Measurements from ENCODE around the gene SLC11A2.
A peak's percentile ranks its signal among the peaks of the same experiment; 100 is the strongest.

The SLC11A2 gene

GRCh38 chr12:51025836-51026638 lies at the start of gene SLC11A2:
Gene SLC11A2, minus strand, starts transcription at chr12:51026384. Its CDS starts 15,656 bp downstream, at chr12:51010728.
- Histone ChIP-seq H3K27ac (ENCODE audit: low read length) (peak within 1 kb of the TSS; percentile 97), H3K4me3 (ENCODE audit: low read depth in 1 of 2, low read length in 2 of 2) (peak within 1 kb of the TSS; percentile 78 to 83), H3K36me3 (ENCODE audit: control insufficient read depth in 1 of 2, insufficient read depth in 2 of 2, low read length in 2 of 2) (peaks cover 0 to 10% of the 10 kb centered on the region in 2 donors), H3K27me3 (ENCODE audit: low read depth, low read length) (no peaks in the 10 kb centered on the region), H3K9me3 (ENCODE audit: control insufficient read depth in 1 of 2, low read length in 2 of 2) (no peaks in the 10 kb centered on the region), H3K4me1 (ENCODE audit: control insufficient read depth in 1 of 2, insufficient read depth in 2 of 2, low read length in 2 of 2) (peaks cover 6 to 11% of the 10 kb centered on the region in 2 donors)

GRCh38 chr12:51075390-51075789 lies 49.2 kb upstream of the SLC11A2 start:
- H3K27me3 ChIP-seq (ENCODE audit: low read depth, low read length): no peaks in the 10 kb centered on the region
- peaks cover 7 to 24% of the 10 kb centered on the region in 2 donors for H3K4me1 ChIP-seq (ENCODE audit: control insufficient read depth in 1 of 2, insufficient read depth in 2 of 2, low read length in 2 of 2)
- H3K27ac ChIP-seq (ENCODE audit: low read length): no peak overlapping the region
- H3K9me3 ChIP-seq (ENCODE audit: control insufficient read depth in 1 of 2, low read length in 2 of 2): no peaks in the 10 kb centered on the region
- no peak overlapping the region for H3K4me3 ChIP-seq (ENCODE audit: low read depth in 1 of 2, low read length in 2 of 2)
- peaks cover 12 to 13% of the 10 kb centered on the region in 2 donors for H3K36me3 ChIP-seq (ENCODE audit: control insufficient read depth in 1 of 2, insufficient read depth in 2 of 2, low read length in 2 of 2)

GRCh38 chr12:51071663-51072062 lies 45.5 kb upstream of the SLC11A2 start:
- peaks cover 32 to 40% of the 10 kb centered on the region in 2 donors for H3K36me3 ChIP-seq (ENCODE audit: control insufficient read depth in 1 of 2, insufficient read depth in 2 of 2, low read length in 2 of 2)

GRCh38 chr12:51070004-51070403 lies 43.8 kb upstream of the SLC11A2 start:
- Histone ChIP-seq H3K27me3 (ENCODE audit: low read depth, low read length) (no peaks in the 10 kb centered on the region), H3K9me3 (ENCODE audit: control insufficient read depth in 1 of 2, low read length in 2 of 2) (no peaks in the 10 kb centered on the region), H3K36me3 (ENCODE audit: control insufficient read depth in 1 of 2, insufficient read depth in 2 of 2, low read length in 2 of 2) (peaks cover 35 to 53% of the 10 kb centered on the region in 2 donors), H3K27ac (ENCODE audit: low read length) (no peak overlapping the region), H3K4me3 (ENCODE audit: low read depth in 1 of 2, low read length in 2 of 2) (no peak overlapping the region), H3K4me1 (ENCODE audit: control insufficient read depth in 1 of 2, insufficient read depth in 2 of 2, low read length in 2 of 2) (no peaks in the 10 kb centered on the region)

More at GRCh38 chr12:51071663-51072062, 45.5 kb upstream of the SLC11A2 start:
- H3K4me1 ChIP-seq (ENCODE audit: control insufficient read depth in 1 of 2, insufficient read depth in 2 of 2, low read length in 2 of 2): peaks cover 6 to 13% of the 10 kb centered on the region in 2 donors
- no peaks in the 10 kb centered on the region for H3K27me3 ChIP-seq (ENCODE audit: low read depth, low read length)
- peak overlapping the region; percentile 0 for H3K27ac ChIP-seq (ENCODE audit: low read length)
- H3K9me3 ChIP-seq (ENCODE audit: control insufficient read depth in 1 of 2, low read length in 2 of 2): no peaks in the 10 kb centered on the region
- no peak overlapping the region for H3K4me3 ChIP-seq (ENCODE audit: low read depth in 1 of 2, low read length in 2 of 2)

- Histone ChIP-seq H3K4me1 (ENCODE audit: control insufficient read depth in 1 of 2, insufficient read depth in 2 of 2, low read length in 2 of 2) (no peaks in the 10 kb centered on the region), H3K4me3 (ENCODE audit: low read depth in 1 of 2, low read length in 2 of 2) (no peak overlapping the region), H3K27ac (ENCODE audit: low read length) (no peak overlapping the region), H3K27me3 (ENCODE audit: low read depth, low read length) (no peaks in the 10 kb centered on the region), H3K36me3 (ENCODE audit: control insufficient read depth in 1 of 2, insufficient read depth in 2 of 2, low read length in 2 of 2) (peaks cover 52 to 65% of the 10 kb centered on the region in 2 donors), H3K9me3 (ENCODE audit: control insufficient read depth in 1 of 2, low read length in 2 of 2) (no peaks in the 10 kb centered on the region)
Measured at GRCh38 chr12:51067771-51068170, 41.6 kb upstream of the SLC11A2 start.

GRCh38 chr12:51067229-51067628 lies 41.0 kb upstream of the SLC11A2 start:
- no peak overlapping the region for H3K27ac ChIP-seq (ENCODE audit: low read length)

GRCh38 chr12:51065530-51065929 lies 39.3 kb upstream of the SLC11A2 start:
- Histone ChIP-seq H3K4me1 (ENCODE audit: control insufficient read depth in 1 of 2, insufficient read depth in 2 of 2, low read length in 2 of 2) (no peaks in the 10 kb centered on the region), H3K4me3 (ENCODE audit: low read depth in 1 of 2, low read length in 2 of 2) (no peak overlapping the region), H3K9me3 (ENCODE audit: control insufficient read depth in 1 of 2, low read length in 2 of 2) (no peaks in the 10 kb centered on the region), H3K27me3 (ENCODE audit: low read depth, low read length) (no peaks in the 10 kb centered on the region), H3K27ac (ENCODE audit: low read length) (no peak overlapping the region), H3K36me3 (ENCODE audit: control insufficient read depth in 1 of 2, insufficient read depth in 2 of 2, low read length in 2 of 2) (peaks cover 58 to 76% of the 10 kb centered on the region in 2 donors)

More at GRCh38 chr12:51067229-51067628, 41.0 kb upstream of the SLC11A2 start:
- H3K4me1 ChIP-seq (ENCODE audit: control insufficient read depth in 1 of 2, insufficient read depth in 2 of 2, low read length in 2 of 2): no peaks in the 10 kb centered on the region
- no peaks in the 10 kb centered on the region for H3K9me3 ChIP-seq (ENCODE audit: control insufficient read depth in 1 of 2, low read length in 2 of 2)
- H3K27me3 ChIP-seq (ENCODE audit: low read depth, low read length): no peaks in the 10 kb centered on the region
- peaks cover 54 to 67% of the 10 kb centered on the region in 2 donors for H3K36me3 ChIP-seq (ENCODE audit: control insufficient read depth in 1 of 2, insufficient read depth in 2 of 2, low read length in 2 of 2)
- no peak overlapping the region for H3K4me3 ChIP-seq (ENCODE audit: low read depth in 1 of 2, low read length in 2 of 2)

- Histone ChIP-seq H3K9me3 (ENCODE audit: control insufficient read depth in 1 of 2, low read length in 2 of 2) (no peaks in the 10 kb centered on the region), H3K27me3 (ENCODE audit: low read depth, low read length) (no peaks in the 10 kb centered on the region), H3K4me3 (ENCODE audit: low read depth in 1 of 2, low read length in 2 of 2) (no peak overlapping the region), H3K27ac (ENCODE audit: low read length) (no peak overlapping the region), H3K4me1 (ENCODE audit: control insufficient read depth in 1 of 2, insufficient read depth in 2 of 2, low read length in 2 of 2) (no peaks in the 10 kb centered on the region), H3K36me3 (ENCODE audit: control insufficient read depth in 1 of 2, insufficient read depth in 2 of 2, low read length in 2 of 2) (peaks cover 71 to 86% of the 10 kb centered on the region in 2 donors)
Measured at GRCh38 chr12:51062631-51063397, 36.6 kb upstream of the SLC11A2 start.

GRCh38 chr12:51059086-51059485 lies 32.9 kb upstream of the SLC11A2 start:
- H3K4me3 ChIP-seq (ENCODE audit: low read depth in 1 of 2, low read length in 2 of 2): no peak overlapping the region
- H3K27ac ChIP-seq (ENCODE audit: low read length): no peak overlapping the region

GRCh38 chr12:51056242-51056641 lies 30.1 kb upstream of the SLC11A2 start:
- Histone ChIP-seq H3K4me3 (ENCODE audit: low read depth in 1 of 2, low read length in 2 of 2) (no peak overlapping the region), H3K4me1 (ENCODE audit: control insufficient read depth in 1 of 2, insufficient read depth in 2 of 2, low read length in 2 of 2) (no peaks in the 10 kb centered on the region), H3K9me3 (ENCODE audit: control insufficient read depth in 1 of 2, low read length in 2 of 2) (no peaks in the 10 kb centered on the region), H3K27me3 (ENCODE audit: low read depth, low read length) (no peaks in the 10 kb centered on the region), H3K36me3 (ENCODE audit: control insufficient read depth in 1 of 2, insufficient read depth in 2 of 2, low read length in 2 of 2) (peaks cover 51 to 79% of the 10 kb centered on the region in 2 donors), H3K27ac (ENCODE audit: low read length) (no peak overlapping the region)

More at GRCh38 chr12:51059086-51059485, 32.9 kb upstream of the SLC11A2 start:
- Histone ChIP-seq H3K9me3 (ENCODE audit: control insufficient read depth in 1 of 2, low read length in 2 of 2) (no peaks in the 10 kb centered on the region), H3K4me1 (ENCODE audit: control insufficient read depth in 1 of 2, insufficient read depth in 2 of 2, low read length in 2 of 2) (no peaks in the 10 kb centered on the region), H3K27me3 (ENCODE audit: low read depth, low read length) (no peaks in the 10 kb centered on the region), H3K36me3 (ENCODE audit: control insufficient read depth in 1 of 2, insufficient read depth in 2 of 2, low read length in 2 of 2) (peaks cover 65 to 85% of the 10 kb centered on the region in 2 donors)

GRCh38 chr12:51055060-51055459 lies 28.9 kb upstream of the SLC11A2 start:
- Histone ChIP-seq H3K27ac (ENCODE audit: low read length) (no peak overlapping the region), H3K27me3 (ENCODE audit: low read depth, low read length) (no peaks in the 10 kb centered on the region), H3K9me3 (ENCODE audit: control insufficient read depth in 1 of 2, low read length in 2 of 2) (no peaks in the 10 kb centered on the region), H3K4me3 (ENCODE audit: low read depth in 1 of 2, low read length in 2 of 2) (no peak overlapping the region), H3K36me3 (ENCODE audit: control insufficient read depth in 1 of 2, insufficient read depth in 2 of 2, low read length in 2 of 2) (peaks cover 47 to 74% of the 10 kb centered on the region in 2 donors), H3K4me1 (ENCODE audit: control insufficient read depth in 1 of 2, insufficient read depth in 2 of 2, low read length in 2 of 2) (no peaks in the 10 kb centered on the region)

Measured in muscle layer of duodenum (tissue), 2 donors.